ENCODE measurements around the gene TOR3A. TPM values are rescaled to one million over a fixed set of nuclear protein-coding genes. Genes with fewer than 3 reads are reported as not detected.
A peak's percentile ranks its signal among the peaks of the same experiment; 100 is the strongest.

TOR3A gene
- total and polyA plus RNA-seq, 7 experiments from 2014 or later: 18.8 to 43.8 (median 22.0) TPM

GRCh38 chr1:179090923-179091322 lies 9.1 kb downstream of the TOR3A start:
- Mint-ChIP-seq H3K27me3 (no peaks in the 10 kb centered on the region), H3K9me3 (no peaks in the 10 kb centered on the region), H3K36me3 (peaks cover 0 to 19% (median 9%) of the 10 kb centered on the region in 5 donors), H3K4me3 (no peak overlapping the region), H3K4me1 (peaks cover 0 to 9% (median 0%) of the 10 kb centered on the region in 7 donors), H3K27ac (peak overlapping the region in 4 of 9 donors; percentile 21 to 62 (median 26))
- no peak for DNase-seq
- Histone ChIP-seq H3K4me3 (ENCODE audit: low read length) (no peak overlapping the region), H3K27me3 (ENCODE audit: control insufficient read depth in 2 of 2, insufficient read depth in 2 of 2, low read length in 2 of 2) (no peaks in the 10 kb centered on the region), H3K9me3 (ENCODE audit: control insufficient read depth in 2 of 3, low read length in 3 of 3) (no peaks in the 10 kb centered on the region), H3K36me3 (ENCODE audit: control insufficient read depth in 2 of 3, insufficient read depth in 3 of 3, low read length in 3 of 3) (peaks cover 0 to 85% (median 4%) of the 10 kb centered on the region in 3 experiments), H3K4me1 (ENCODE audit: control insufficient read depth in 2 of 2, insufficient read depth in 2 of 2, low read length in 2 of 2) (no peaks in the 10 kb centered on the region), H3K27ac (ENCODE audit: low read depth, low read length) (no peak overlapping the region)
- POLR2A ChIA-PET: interaction anchor here (0.6 kb wide), 1 partner anchor 829 kb away, joined by 3 read pairs; no protein-coding TSS in a partner anchor
- intact Hi-C loops (cut with micrococcal nuclease): no loop called here
- no peak for ATAC-seq
- CTCF ChIA-PET: no interaction called here

GRCh38 chr1:179091691-179092165 lies 9.9 kb downstream of the TOR3A start:
- H3K36me3 ChIP-seq (ENCODE audit: control insufficient read depth in 2 of 3, insufficient read depth in 3 of 3, low read length in 3 of 3): peaks cover 0 to 90% (median 4%) of the 10 kb centered on the region in 3 experiments
- intact Hi-C loops (cut with micrococcal nuclease): no loop called here
- H3K9me3 Mint-ChIP-seq: no peaks in the 10 kb centered on the region
- H3K9me3 ChIP-seq (ENCODE audit: control insufficient read depth in 2 of 3, low read length in 3 of 3): no peaks in the 10 kb centered on the region
- H3K4me3 ChIP-seq (ENCODE audit: low read length): no peak overlapping the region
- H3K27ac ChIP-seq (ENCODE audit: low read depth, low read length): no peak overlapping the region
- no peaks in the 10 kb centered on the region for H3K4me1 ChIP-seq (ENCODE audit: control insufficient read depth in 2 of 2, insufficient read depth in 2 of 2, low read length in 2 of 2)
- DNase-seq: no peak
- H3K27me3 Mint-ChIP-seq: no peaks in the 10 kb centered on the region
- no peak overlapping the region for H3K4me3 Mint-ChIP-seq
- ChIA-PET CTCF (no interaction called here), POLR2A (no interaction called here)
- no peak for ATAC-seq
- no peaks in the 10 kb centered on the region for H3K27me3 ChIP-seq (ENCODE audit: control insufficient read depth in 2 of 2, insufficient read depth in 2 of 2, low read length in 2 of 2)
- peak overlapping the region in 4 of 9 donors; percentile 16 to 47 (median 36) for H3K27ac Mint-ChIP-seq
- peaks cover 0 to 9% (median 0%) of the 10 kb centered on the region in 7 donors for H3K4me1 Mint-ChIP-seq
- H3K36me3 Mint-ChIP-seq: peaks cover 5 to 23% (median 8%) of the 10 kb centered on the region in 5 donors

GRCh38 chr1:179092896-179093461 lies 11.1 kb downstream of the TOR3A start:
- ChIA-PET POLR2A (interaction anchor here (0.7 kb wide), 1 partner anchor 206 kb away, joined by 3 read pairs; no protein-coding TSS in a partner anchor), CTCF (no interaction called here)
- H3K9me3 Mint-ChIP-seq: no peaks in the 10 kb centered on the region

GRCh38 chr1:179094818-179095217 lies 12.9 kb downstream of the TOR3A start:
- Mint-ChIP-seq H3K27ac (peak overlapping the region in 1 of 9 donors; percentile 59), H3K27me3 (no peaks in the 10 kb centered on the region)
- intact Hi-C loops (cut with micrococcal nuclease): no loop called here

More at GRCh38 chr1:179092896-179093461, 11.1 kb downstream of the TOR3A start:
- H3K4me1 ChIP-seq (ENCODE audit: control insufficient read depth in 2 of 2, insufficient read depth in 2 of 2, low read length in 2 of 2): no peaks in the 10 kb centered on the region
- ATAC-seq (no peak), DNase-seq (no peak)
- peaks cover 0 to 91% (median 0%) of the 10 kb centered on the region in 3 experiments for H3K36me3 ChIP-seq (ENCODE audit: control insufficient read depth in 2 of 3, insufficient read depth in 3 of 3, low read length in 3 of 3)
- H3K4me1 Mint-ChIP-seq: peaks cover 0 to 9% (median 0%) of the 10 kb centered on the region in 7 donors
- no peak overlapping the region for H3K4me3 Mint-ChIP-seq
- peak overlapping the region in 8 of 9 donors; percentile 1 to 85 (median 46) for H3K27ac Mint-ChIP-seq
- H3K9me3 ChIP-seq (ENCODE audit: control insufficient read depth in 2 of 3, low read length in 3 of 3): no peaks in the 10 kb centered on the region
- no peaks in the 10 kb centered on the region for H3K27me3 Mint-ChIP-seq
- peaks cover 8 to 30% (median 12%) of the 10 kb centered on the region in 5 donors for H3K36me3 Mint-ChIP-seq
- intact Hi-C loops (cut with micrococcal nuclease): no loop called here
- H3K27ac ChIP-seq (ENCODE audit: low read depth, low read length): no peak overlapping the region
- H3K4me3 ChIP-seq (ENCODE audit: low read length): no peak overlapping the region
- H3K27me3 ChIP-seq (ENCODE audit: control insufficient read depth in 2 of 2, insufficient read depth in 2 of 2, low read length in 2 of 2): no peaks in the 10 kb centered on the region

GRCh38 chr1:179095377-179095776 lies 13.5 kb downstream of the TOR3A start:
- no peak for ATAC-seq
- Mint-ChIP-seq H3K9me3 (no peaks in the 10 kb centered on the region), H3K27ac (peak overlapping the region in 4 of 9 donors; percentile 16 to 77 (median 52)), H3K4me1 (peaks cover 0 to 3% (median 0%) of the 10 kb centered on the region in 7 donors), H3K36me3 (peaks cover 5 to 35% (median 12%) of the 10 kb centered on the region in 5 donors), H3K27me3 (no peaks in the 10 kb centered on the region), H3K4me3 (no peak overlapping the region)
- DNase-seq: no peak
- intact Hi-C loops (cut with micrococcal nuclease): no loop called here
- H3K27ac ChIP-seq (ENCODE audit: low read depth, low read length): no peak overlapping the region
- H3K4me1 ChIP-seq (ENCODE audit: control insufficient read depth in 2 of 2, insufficient read depth in 2 of 2, low read length in 2 of 2): no peaks in the 10 kb centered on the region
- no peaks in the 10 kb centered on the region for H3K9me3 ChIP-seq (ENCODE audit: control insufficient read depth in 2 of 3, low read length in 3 of 3)
- POLR2A ChIA-PET: no interaction called here
- H3K36me3 ChIP-seq (ENCODE audit: control insufficient read depth in 2 of 3, insufficient read depth in 3 of 3, low read length in 3 of 3): peaks cover 0 to 71% (median 0%) of the 10 kb centered on the region in 3 experiments
- H3K27me3 ChIP-seq (ENCODE audit: control insufficient read depth in 2 of 2, insufficient read depth in 2 of 2, low read length in 2 of 2): no peaks in the 10 kb centered on the region
- no peak overlapping the region for H3K4me3 ChIP-seq (ENCODE audit: low read length)
- CTCF ChIA-PET: no interaction called here

More at GRCh38 chr1:179094818-179095217, 12.9 kb downstream of the TOR3A start:
- Histone ChIP-seq H3K27me3 (ENCODE audit: control insufficient read depth in 2 of 2, insufficient read depth in 2 of 2, low read length in 2 of 2) (no peaks in the 10 kb centered on the region), H3K4me1 (ENCODE audit: control insufficient read depth in 2 of 2, insufficient read depth in 2 of 2, low read length in 2 of 2) (no peaks in the 10 kb centered on the region), H3K4me3 (ENCODE audit: low read length) (no peak overlapping the region), H3K36me3 (ENCODE audit: control insufficient read depth in 2 of 3, insufficient read depth in 3 of 3, low read length in 3 of 3) (peaks cover 0 to 74% (median 0%) of the 10 kb centered on the region in 3 experiments), H3K9me3 (ENCODE audit: control insufficient read depth in 2 of 3, low read length in 3 of 3) (no peaks in the 10 kb centered on the region), H3K27ac (ENCODE audit: low read depth, low read length) (no peak overlapping the region)
- Mint-ChIP-seq H3K4me3 (no peak overlapping the region), H3K36me3 (peaks cover 5 to 33% (median 12%) of the 10 kb centered on the region in 5 donors), H3K4me1 (peaks cover 0 to 3% (median 0%) of the 10 kb centered on the region in 7 donors), H3K9me3 (no peaks in the 10 kb centered on the region)
- POLR2A ChIA-PET: no interaction called here
- CTCF ChIA-PET: interaction anchor here (0.5 kb wide), 1 partner anchor 242 kb away, joined by 3 read pairs; no protein-coding TSS in a partner anchor
- ATAC-seq (no peak), DNase-seq (no peak)

- no peaks in the 10 kb centered on the region for H3K27me3 ChIP-seq (ENCODE audit: control insufficient read depth in 2 of 2, insufficient read depth in 2 of 2, low read length in 2 of 2)
- no peak overlapping the region for H3K4me3 Mint-ChIP-seq
- CTCF ChIA-PET: no interaction called here
- no peak overlapping the region for H3K4me3 ChIP-seq (ENCODE audit: low read length)
- DNase-seq: no peak
- no peaks in the 10 kb centered on the region for H3K9me3 Mint-ChIP-seq
- H3K27ac Mint-ChIP-seq: peak overlapping the region in 4 of 9 donors; percentile 48 to 77 (median 62)
- H3K27me3 Mint-ChIP-seq: no peaks in the 10 kb centered on the region
- peaks cover 0 to 66% (median 0%) of the 10 kb centered on the region in 3 experiments for H3K36me3 ChIP-seq (ENCODE audit: control insufficient read depth in 2 of 3, insufficient read depth in 3 of 3, low read length in 3 of 3)
- no peaks in the 10 kb centered on the region for H3K4me1 ChIP-seq (ENCODE audit: control insufficient read depth in 2 of 2, insufficient read depth in 2 of 2, low read length in 2 of 2)
- POLR2A ChIA-PET: interaction anchor here (0.5 kb wide), 1 partner anchor 147 kb away, joined by 3 read pairs; no protein-coding TSS in a partner anchor
- intact Hi-C loops (cut with micrococcal nuclease): no loop called here
- no peaks in the 10 kb centered on the region for H3K9me3 ChIP-seq (ENCODE audit: control insufficient read depth in 2 of 3, low read length in 3 of 3)
- H3K27ac ChIP-seq (ENCODE audit: low read depth, low read length): no peak overlapping the region
- no peak for ATAC-seq
- H3K36me3 Mint-ChIP-seq: peaks cover 5 to 39% (median 12%) of the 10 kb centered on the region in 5 donors
- H3K4me1 Mint-ChIP-seq: peaks cover 0 to 2% (median 0%) of the 10 kb centered on the region in 7 donors
These were observed 14.1 kb downstream of the TOR3A start for GRCh38 chr1:179095924-179096323.
